Stimulated activated CD4-positive, alpha-beta T cell treated with anti-CD3 and anti-CD28 coated beads, TNF-alpha, amount 100 ng/mL, for 48 hours (primary cell): ENCODE results near the gene RAD23A.
A peak's percentile ranks its signal among the peaks of the same experiment; 100 is the strongest.

Source experiments
- DNase-seq, 3 donors: peaks; one replicate each; pipeline ENCODE4 v3.0.0-alpha.2; 2020; ENCODE audit warnings: low read depth in 3 of 3

Gene RAD23A

GRCh38 chr19:12984683-12985048 is 39.0 kb downstream of the RAD23A start:
- no peak for DNase-seq

- no peak for DNase-seq
Measured at GRCh38 chr19:12985049-12985776, 39.6 kb downstream of the RAD23A start.

GRCh38 chr19:12986726-12987125 is 41.1 kb downstream of the RAD23A start:
- no peak for DNase-seq

GRCh38 chr19:12987190-12987589 is 41.5 kb downstream of the RAD23A start:
- DNase-seq: no peak

GRCh38 chr19:12987781-12988180 is 42.1 kb downstream of the RAD23A start:
- DNase-seq: no peak

GRCh38 chr19:12990431-12990830 is 44.8 kb downstream of the RAD23A start:
- no peak for DNase-seq

GRCh38 chr19:12990853-12991252 is 45.2 kb downstream of the RAD23A start:
- no peak for DNase-seq

GRCh38 chr19:12991296-12991695 is 45.6 kb downstream of the RAD23A start:
- DNase-seq: no peak

GRCh38 chr19:12992729-12993128 is 47.1 kb downstream of the RAD23A start:
- no peak for DNase-seq

GRCh38 chr19:12993562-12993961 is 47.9 kb downstream of the RAD23A start:
- DNase-seq: no peak

GRCh38 chr19:12994701-12995595 is 49.3 kb downstream of the RAD23A start, which contains the start of gene NFIX:
Gene NFIX (plus strand): TSS chr19:12995475. CDS start chr19:12995838, 363 bp downstream.
- peak in 1 of 3 donors; percentile 45 for DNase-seq

GRCh38 chr19:12995596-12996405 is 50.1 kb downstream of the RAD23A start:
- DNase-seq: no peak

- no peak for DNase-seq
Measured at GRCh38 chr19:12996406-12997094, 50.9 kb downstream of the RAD23A start.

- no peak for DNase-seq
Measured at GRCh38 chr19:12997179-12997966, 51.7 kb downstream of the RAD23A start.

GRCh38 chr19:12997967-12998940 is 52.6 kb downstream of the RAD23A start:
- no peak for DNase-seq

GRCh38 chr19:13001166-13001501 is 55.5 kb downstream of the RAD23A start:
- no peak for DNase-seq

- no peak for DNase-seq
Measured at GRCh38 chr19:13001502-13002165, 56.0 kb downstream of the RAD23A start.

GRCh38 chr19:13002166-13002898 is 56.7 kb downstream of the RAD23A start:
- no peak for DNase-seq
